ENCODE measurements around the gene SPECC1L.

DNA sequence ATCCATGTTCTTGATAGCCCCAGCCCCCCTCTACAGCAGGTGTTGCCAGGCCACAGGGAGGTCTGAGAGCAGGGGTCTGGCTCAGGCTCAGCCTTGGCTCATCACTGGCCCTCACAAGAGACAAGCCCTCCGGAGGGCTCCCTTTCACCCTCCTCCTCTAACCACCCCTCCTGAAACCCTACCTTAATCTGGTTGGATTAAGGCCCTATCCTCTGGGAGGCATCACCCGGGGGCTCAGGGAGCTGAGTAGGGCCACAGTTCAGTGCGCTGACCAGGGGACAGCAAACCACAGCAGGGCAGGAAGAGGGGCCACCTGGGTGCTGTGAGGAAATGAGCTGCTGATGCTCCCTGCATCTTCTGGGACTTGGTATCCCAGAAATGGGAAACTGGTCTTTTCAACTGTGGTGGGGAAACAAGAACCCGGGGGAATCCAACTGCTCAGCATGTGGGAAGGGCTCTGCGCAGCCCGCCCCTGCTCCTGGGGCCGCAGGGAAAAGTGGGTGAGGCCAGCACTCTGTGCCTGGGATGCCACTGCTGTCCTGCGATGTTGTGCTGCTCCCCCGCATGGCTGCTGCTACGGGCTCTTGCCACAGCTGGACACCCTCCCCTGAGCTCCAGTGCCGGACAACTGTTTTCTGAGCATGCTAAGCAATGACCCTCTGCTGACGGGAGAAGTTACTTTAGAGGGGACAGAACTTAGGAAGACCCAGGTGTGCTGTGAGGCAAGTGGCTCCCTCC is 174.3 kb downstream of the SPECC1L start:
- TF ChIP-seq POLR2A (IDR thresholded peaks at IDR 0.05), result no peak
- TF ChIP-seq, protein P1, sequence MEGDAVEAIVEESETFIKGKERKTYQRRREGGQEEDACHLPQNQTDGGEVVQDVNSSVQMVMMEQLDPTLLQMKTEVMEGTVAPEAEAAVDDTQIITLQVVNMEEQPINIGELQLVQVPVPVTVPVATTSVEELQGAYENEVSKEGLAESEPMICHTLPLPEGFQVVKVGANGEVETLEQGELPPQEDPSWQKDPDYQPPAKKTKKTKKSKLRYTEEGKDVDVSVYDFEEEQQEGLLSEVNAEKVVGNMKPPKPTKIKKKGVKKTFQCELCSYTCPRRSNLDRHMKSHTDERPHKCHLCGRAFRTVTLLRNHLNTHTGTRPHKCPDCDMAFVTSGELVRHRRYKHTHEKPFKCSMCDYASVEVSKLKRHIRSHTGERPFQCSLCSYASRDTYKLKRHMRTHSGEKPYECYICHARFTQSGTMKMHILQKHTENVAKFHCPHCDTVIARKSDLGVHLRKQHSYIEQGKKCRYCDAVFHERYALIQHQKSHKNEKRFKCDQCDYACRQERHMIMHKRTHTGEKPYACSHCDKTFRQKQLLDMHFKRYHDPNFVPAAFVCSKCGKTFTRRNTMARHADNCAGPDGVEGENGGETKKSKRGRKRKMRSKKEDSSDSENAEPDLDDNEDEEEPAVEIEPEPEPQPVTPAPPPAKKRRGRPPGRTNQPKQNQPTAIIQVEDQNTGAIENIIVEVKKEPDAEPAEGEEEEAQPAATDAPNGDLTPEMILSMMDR (IDR thresholded peaks at IDR 0.05), result no peak
